ENCODE data around the gene SCRT2.

DNA sequence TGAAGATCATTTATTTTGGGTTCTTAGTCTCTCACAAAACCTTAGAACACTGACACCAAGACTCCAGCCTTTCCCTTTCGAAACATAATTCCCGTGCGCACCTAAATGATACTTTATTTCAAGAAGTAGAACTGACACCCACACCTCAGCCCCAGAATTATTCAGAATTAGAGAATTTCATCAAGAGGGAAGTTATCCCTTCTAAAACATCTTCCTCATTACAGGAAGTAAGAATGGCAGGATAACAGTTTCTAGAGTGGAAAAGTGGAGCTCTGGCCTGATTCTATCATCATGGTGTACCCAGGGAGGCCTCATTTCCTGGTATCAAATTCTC, 21.2 kb downstream of the SCRT2 start:
- TF ChIP-seq HNRNPL (IDR thresholded peaks at IDR 0.05; ENCODE audit: low read depth, low read length) (no peak), LARP7 (IDR thresholded peaks at IDR 0.05) (no peak), ETV6 (IDR thresholded peaks at IDR 0.05; ENCODE audit: borderline replicate concordance in 1 of 2, low read depth in 2 of 2, low read length in 1 of 2) (no peak), ETV6 (CRISPR knock-in tag; IDR thresholded peaks at IDR 0.05; ENCODE audit: borderline replicate concordance) (no peak), SRSF7 (optimal IDR thresholded peaks at IDR 0.05; ENCODE audit: low read depth, low read length) (no peak), ZNF23 (CRISPR knock-in tag; IDR thresholded peaks at IDR 0.05) (no peak), MYC (IDR thresholded peaks at IDR 0.05; ENCODE audit: low read depth, low read length) (no peak), MYC (CRISPR knock-in tag; IDR thresholded peaks at IDR 0.05; ENCODE audit: borderline replicate concordance, low read depth) (no peak), RFX5 (IDR thresholded peaks at IDR 0.05; ENCODE audit: low read depth, low read length) (no peak), SP2 (IDR thresholded peaks at IDR 0.05; ENCODE audit: extremely low read depth, low read depth, low read length, poor library complexity, severe bottlenecking) (no peak), CBX2 (IDR thresholded peaks at IDR 0.05; ENCODE audit: insufficient read depth, low read length, poor library complexity, severe bottlenecking) (no peak), NBN (IDR thresholded peaks at IDR 0.05; ENCODE audit: low read depth) (no peak)
- TF ChIP-seq, protein P1, sequence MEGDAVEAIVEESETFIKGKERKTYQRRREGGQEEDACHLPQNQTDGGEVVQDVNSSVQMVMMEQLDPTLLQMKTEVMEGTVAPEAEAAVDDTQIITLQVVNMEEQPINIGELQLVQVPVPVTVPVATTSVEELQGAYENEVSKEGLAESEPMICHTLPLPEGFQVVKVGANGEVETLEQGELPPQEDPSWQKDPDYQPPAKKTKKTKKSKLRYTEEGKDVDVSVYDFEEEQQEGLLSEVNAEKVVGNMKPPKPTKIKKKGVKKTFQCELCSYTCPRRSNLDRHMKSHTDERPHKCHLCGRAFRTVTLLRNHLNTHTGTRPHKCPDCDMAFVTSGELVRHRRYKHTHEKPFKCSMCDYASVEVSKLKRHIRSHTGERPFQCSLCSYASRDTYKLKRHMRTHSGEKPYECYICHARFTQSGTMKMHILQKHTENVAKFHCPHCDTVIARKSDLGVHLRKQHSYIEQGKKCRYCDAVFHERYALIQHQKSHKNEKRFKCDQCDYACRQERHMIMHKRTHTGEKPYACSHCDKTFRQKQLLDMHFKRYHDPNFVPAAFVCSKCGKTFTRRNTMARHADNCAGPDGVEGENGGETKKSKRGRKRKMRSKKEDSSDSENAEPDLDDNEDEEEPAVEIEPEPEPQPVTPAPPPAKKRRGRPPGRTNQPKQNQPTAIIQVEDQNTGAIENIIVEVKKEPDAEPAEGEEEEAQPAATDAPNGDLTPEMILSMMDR (IDR thresholded peaks at IDR 0.05 in 2 of 3, conservative IDR thresholded peaks at IDR 0.05 in 1 of 3; ENCODE audit: insufficient read depth in 2 of 3, low read depth in 1 of 3, low read length in 3 of 3), result no peak
- TF ChIP-seq, protein P2, sequence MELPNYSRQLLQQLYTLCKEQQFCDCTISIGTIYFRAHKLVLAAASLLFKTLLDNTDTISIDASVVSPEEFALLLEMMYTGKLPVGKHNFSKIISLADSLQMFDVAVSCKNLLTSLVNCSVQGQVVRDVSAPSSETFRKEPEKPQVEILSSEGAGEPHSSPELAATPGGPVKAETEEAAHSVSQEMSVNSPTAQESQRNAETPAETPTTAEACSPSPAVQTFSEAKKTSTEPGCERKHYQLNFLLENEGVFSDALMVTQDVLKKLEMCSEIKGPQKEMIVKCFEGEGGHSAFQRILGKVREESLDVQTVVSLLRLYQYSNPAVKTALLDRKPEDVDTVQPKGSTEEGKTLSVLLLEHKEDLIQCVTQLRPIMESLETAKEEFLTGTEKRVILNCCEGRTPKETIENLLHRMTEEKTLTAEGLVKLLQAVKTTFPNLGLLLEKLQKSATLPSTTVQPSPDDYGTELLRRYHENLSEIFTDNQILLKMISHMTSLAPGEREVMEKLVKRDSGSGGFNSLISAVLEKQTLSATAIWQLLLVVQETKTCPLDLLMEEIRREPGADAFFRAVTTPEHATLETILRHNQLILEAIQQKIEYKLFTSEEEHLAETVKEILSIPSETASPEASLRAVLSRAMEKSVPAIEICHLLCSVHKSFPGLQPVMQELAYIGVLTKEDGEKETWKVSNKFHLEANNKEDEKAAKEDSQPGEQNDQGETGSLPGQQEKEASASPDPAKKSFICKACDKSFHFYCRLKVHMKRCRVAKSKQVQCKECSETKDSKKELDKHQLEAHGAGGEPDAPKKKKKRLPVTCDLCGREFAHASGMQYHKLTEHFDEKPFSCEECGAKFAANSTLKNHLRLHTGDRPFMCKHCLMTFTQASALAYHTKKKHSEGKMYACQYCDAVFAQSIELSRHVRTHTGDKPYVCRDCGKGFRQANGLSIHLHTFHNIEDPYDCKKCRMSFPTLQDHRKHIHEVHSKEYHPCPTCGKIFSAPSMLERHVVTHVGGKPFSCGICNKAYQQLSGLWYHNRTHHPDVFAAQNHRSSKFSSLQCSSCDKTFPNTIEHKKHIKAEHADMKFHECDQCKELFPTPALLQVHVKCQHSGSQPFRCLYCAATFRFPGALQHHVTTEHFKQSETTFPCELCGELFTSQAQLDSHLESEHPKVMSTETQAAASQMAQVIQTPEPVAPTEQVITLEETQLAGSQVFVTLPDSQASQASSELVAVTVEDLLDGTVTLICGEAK (IDR thresholded peaks at IDR 0.05), result no peak
- TF ChIP-seq, protein P2 (CRISPR knock-in tag; IDR thresholded peaks at IDR 0.05), result no peak
- TF ChIP-seq, protein P3, sequence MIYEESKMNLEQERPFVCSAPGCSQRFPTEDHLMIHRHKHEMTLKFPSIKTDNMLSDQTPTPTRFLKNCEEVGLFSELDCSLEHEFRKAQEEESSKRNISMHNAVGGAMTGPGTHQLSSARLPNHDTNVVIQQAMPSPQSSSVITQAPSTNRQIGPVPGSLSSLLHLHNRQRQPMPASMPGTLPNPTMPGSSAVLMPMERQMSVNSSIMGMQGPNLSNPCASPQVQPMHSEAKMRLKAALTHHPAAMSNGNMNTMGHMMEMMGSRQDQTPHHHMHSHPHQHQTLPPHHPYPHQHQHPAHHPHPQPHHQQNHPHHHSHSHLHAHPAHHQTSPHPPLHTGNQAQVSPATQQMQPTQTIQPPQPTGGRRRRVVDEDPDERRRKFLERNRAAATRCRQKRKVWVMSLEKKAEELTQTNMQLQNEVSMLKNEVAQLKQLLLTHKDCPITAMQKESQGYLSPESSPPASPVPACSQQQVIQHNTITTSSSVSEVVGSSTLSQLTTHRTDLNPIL (CRISPR knock-in tag; IDR thresholded peaks at IDR 0.05), result no peak
- TF ChIP-seq, protein P4, sequence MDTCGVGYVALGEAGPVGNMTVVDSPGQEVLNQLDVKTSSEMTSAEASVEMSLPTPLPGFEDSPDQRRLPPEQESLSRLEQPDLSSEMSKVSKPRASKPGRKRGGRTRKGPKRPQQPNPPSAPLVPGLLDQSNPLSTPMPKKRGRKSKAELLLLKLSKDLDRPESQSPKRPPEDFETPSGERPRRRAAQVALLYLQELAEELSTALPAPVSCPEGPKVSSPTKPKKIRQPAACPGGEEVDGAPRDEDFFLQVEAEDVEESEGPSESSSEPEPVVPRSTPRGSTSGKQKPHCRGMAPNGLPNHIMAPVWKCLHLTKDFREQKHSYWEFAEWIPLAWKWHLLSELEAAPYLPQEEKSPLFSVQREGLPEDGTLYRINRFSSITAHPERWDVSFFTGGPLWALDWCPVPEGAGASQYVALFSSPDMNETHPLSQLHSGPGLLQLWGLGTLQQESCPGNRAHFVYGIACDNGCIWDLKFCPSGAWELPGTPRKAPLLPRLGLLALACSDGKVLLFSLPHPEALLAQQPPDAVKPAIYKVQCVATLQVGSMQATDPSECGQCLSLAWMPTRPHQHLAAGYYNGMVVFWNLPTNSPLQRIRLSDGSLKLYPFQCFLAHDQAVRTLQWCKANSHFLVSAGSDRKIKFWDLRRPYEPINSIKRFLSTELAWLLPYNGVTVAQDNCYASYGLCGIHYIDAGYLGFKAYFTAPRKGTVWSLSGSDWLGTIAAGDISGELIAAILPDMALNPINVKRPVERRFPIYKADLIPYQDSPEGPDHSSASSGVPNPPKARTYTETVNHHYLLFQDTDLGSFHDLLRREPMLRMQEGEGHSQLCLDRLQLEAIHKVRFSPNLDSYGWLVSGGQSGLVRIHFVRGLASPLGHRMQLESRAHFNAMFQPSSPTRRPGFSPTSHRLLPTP (IDR thresholded peaks at IDR 0.05; ENCODE audit: borderline replicate concordance, extremely low read depth, insufficient read length), result no peak

All from K562 (cell line).